GM21529 (cell line): ENCODE data around the gene UNC93A.
"Not testable (repeated sequence)": the region's sequence is repeated elsewhere in the genome, so short reads cannot be mapped to it uniquely, and the experiment has no call there.

ENCODE experiments used
- ATAC-seq: cut with Tn5 transposase; IDR thresholded peaks from one replicate; pipeline ENCODE4 v1.9.1; 2021; ENCODE audit not compliant: unreplicated experiment

UNC93A gene

DNA sequence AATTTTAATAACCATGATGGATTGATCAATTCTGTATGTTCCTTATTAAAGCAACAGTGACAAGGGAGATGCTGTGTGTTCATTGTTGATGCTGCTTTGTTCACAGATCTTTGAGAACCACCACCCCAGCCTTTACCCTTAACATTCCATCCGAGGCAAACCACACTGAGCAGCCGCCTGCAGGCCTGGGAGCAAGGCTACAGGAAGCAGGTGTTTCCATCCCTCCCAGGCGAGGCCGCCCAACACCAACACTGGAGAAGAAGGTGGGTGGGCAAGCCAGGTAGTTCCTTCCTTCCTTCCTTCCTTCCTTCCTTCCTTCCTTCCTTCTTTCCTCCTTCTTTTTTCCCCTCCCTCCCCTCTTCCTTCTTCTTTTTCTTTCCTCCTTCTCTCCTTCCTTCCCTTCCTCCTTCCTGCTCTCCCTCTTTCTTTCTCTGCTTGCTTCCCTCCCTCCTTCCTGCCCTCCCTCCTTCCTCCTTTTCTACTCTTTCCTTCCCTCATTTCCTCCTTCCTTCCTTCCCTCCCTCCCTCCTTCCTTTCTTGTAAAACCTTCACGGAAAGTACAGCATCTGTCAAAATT, 47.5 kb downstream of the UNC93A start:
- ATAC-seq: no peak

GRCh38 chr6:167341038-167341583, 50.0 kb downstream of the UNC93A start:
- ATAC-seq: no peak

DNA sequence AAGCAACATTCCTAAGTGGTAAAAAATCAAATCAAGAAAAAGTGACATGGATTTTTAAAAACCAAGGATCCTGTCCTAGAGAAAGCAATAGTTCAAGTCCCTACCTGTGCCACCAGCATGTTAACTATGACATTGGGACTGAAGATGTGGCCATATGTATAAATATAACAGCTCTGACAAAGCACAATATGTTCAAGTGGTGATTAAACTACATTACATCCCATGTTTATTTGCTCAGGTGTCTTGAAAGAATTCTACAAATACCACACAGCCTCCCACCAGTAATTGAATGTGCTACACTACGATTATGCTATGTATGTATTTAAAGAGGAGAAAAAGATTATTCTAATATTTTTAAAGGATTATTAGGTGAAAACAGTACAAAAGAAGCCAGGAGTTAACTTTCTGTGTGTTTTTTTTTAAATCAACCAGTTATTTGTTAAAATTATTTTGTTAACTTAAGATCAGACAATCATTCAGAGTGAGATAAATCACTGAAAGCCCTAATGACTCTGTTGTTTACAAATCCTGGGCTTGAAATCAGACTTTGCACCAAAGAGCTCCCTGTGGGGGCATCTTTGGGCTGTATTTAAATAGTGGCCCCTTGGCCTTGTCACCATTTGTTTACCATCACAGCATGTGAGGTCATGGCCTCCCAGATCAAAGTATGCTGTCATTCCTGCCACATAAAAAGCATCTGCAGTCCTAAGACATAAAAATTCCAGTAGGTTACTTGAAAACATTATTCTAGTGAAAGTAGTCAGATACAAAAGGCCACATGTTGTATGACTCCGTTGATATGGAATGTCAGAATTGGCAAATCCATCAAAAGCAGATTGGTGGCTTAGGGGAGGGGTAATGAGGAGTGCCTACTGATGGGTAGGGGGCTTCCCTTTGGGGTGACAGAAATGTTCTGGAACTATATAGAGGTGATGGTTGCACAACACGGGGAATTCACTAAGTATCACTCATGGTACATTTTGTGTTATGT, 50.8 kb downstream of the UNC93A start:
- ATAC-seq: no peak

DNA sequence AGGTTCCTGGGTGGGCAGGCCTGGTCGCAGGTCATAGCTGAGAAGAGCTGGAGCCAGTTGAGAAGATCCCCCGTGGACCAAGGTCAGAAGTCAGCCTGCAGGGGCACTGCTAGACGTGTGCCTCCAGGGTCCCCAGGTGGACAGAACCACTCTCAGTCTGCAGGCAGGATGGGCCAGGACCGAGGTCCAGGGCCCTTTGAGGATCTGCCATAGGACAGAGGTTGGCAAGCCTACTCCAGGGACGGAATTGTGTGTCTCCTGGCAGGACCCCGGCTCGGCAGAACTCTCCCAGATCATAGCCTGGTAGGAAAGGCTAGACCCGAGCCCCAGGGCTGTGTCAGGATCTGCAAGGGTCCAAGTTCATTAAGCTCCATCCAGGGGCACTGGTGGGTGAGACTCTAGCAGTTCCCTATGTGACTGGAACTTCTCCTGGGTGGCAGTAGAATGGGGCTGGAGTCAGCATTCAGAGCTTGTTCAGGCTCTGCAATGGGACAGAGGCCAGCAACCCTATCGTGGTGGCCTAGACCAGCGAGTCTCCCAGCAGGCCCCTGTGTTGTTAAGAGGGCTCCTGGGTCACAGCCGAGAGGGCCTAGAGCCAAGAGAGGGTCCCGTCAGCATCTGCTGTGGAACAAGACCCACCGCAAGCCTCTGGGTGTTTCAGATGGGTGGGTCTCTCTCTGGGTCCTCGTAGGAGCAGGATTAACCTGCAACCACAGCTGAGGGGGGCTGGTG, 51.9 kb downstream of the UNC93A start:
- no peak for ATAC-seq

DNA sequence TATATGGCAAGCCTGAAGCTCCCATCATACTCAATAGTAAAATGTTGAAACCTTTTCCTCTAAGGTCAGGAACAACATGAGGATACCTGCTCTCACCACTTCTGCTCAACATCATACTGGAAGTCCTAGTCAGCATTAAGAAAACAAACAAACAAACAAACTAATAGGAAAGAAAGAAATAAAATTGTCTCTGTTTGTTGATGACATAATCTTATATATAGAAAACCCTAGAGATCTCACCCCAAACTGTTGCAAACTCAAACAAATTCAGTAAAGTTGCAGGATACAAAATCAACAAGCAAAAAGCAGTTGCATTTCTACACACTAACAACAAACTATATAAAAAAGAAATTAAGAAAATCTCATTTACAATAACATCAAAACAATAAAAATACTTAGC, 54.2 kb downstream of the UNC93A start:
- no peak for ATAC-seq

- ATAC-seq: no peak
Measured at GRCh38 chr6:167345960-167346359, 54.8 kb downstream of the UNC93A start.

GRCh38 chr6:167347226-167347625, 56.1 kb downstream of the UNC93A start:
- no peak for ATAC-seq

DNA sequence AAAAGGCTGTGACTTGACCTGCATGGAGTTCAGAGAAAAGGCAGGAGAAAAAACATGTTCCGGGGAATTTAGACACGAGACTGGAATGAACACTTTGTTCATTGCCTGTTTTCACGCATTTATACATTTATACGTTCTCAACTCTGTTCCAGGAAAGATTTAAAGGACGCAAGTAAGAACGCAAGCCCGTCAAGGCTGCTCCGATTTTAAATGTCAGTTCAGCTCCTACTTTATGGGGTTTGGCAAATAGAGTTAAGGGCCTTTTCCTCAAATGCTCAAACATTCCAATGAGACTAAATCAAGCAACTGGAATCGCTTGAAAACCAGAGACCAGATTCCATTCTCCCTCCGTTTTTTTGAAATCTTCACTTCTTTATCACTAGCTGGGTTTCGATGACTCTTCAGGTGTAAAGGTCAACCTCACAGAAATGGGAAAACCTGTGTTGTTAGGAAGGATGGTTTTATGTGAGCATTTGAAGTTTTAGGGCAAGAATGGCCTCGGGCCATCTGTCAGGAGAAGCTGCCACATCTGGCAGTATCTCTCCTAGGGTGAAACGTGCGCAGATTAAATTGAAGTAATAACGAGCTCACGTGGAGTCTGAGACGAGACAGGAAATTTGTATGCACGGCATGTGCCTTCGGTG, 58.6 kb downstream of the UNC93A start:
- ATAC-seq: no peak

DNA sequence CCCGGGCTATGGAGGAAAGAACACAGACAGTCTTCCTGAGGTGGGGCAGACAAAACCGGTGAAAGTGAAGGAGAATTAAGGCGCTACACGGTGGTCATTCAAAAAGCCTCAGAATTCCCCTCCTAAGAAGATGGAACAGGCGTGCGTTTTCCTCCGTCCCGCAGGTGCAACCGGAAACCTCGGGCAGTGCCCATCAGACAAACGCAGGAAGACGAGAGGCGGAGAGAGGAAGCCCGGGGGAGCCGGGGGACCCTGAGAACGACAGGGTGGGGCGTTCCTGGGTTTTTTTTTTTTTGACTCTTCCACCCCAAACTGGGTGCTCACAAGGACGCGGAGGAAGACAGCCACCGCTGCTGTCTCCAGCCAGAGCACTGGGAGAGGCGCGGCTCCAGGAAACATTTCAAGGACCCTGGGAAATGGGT, 59.2 kb downstream of the UNC93A start:
- ATAC-seq: no peak

DNA sequence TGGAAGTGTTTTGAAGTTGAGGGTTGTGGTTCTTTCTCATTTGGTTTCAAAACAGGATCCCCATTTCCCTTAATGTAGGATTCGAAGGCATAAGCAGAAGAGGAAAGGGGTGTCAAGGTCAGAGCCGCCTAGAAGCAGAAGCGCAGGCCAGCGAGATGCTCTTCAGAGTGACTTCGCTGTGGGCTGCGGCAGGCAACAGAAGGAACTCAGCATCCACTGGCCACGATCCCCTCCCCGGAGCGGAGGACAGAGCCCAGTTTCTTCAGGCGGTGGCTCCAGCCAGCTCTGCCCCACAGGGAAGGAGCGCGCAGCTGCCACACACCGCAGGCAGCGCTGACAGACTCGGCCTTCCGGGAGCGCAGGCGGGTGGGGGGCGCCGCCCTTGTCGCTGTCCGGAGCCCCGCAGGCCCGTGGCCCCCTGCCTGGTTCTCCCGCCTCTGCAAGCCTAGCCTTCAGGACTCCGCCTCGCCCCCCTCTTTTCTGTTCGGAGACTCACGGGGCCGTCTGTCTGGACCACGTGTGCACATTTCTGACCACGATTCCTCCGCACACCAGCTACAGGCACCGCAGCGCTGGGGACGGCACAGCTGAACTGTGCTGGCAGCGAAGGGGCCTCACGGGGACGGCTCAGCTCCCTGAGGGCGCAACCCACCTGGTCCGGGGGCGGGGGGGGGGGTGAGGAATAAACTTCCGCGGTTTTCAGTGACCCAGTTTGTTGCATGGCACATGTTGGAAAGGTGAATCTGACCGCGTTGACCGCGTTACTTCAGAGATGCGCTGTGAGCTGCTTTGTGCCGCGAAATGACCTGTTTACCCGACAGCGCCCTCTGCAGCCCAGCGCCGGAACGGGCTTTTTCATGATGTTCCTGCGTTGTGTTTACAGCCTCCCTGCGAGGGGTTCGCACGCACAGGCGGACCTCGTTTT, 59.9 kb downstream of the UNC93A start:
- peak; percentile 69 for ATAC-seq

- ATAC-seq: peak; percentile 39
Measured at GRCh38 chr6:167351656-167352345, 60.7 kb downstream of the UNC93A start.

GRCh38 chr6:167356874-167357273, 65.8 kb downstream of the UNC93A start:
- no peak for ATAC-seq

- ATAC-seq: not testable (repeated sequence)
Measured at GRCh38 chr6:167358394-167358793, 67.3 kb downstream of the UNC93A start.

GRCh38 chr6:167361170-167361569, 70.1 kb downstream of the UNC93A start:
- ATAC-seq: not testable (repeated sequence)
